HG03103 (cell line): ENCODE results near the gene KIAA1328.
"Not testable (repeated sequence)": the region's sequence is repeated elsewhere in the genome, so short reads cannot be mapped to it uniquely, and the experiment has no call there.

Experiments
- ATAC-seq: cut with Tn5 transposase; IDR thresholded peaks from one replicate; pipeline ENCODE4 v1.9.1; 2021; ENCODE audit warnings: low read depth; ENCODE audit not compliant: unreplicated experiment

Gene KIAA1328

GRCh38 chr18:36879796-36880195 lies 50.9 kb downstream of the KIAA1328 start:
- ATAC-seq = not testable (repeated sequence)

- ATAC-seq = no peak
These were observed 57.1 kb downstream of the KIAA1328 start for GRCh38 chr18:36885981-36886380.

- no peak for ATAC-seq
These were observed 58.2 kb downstream of the KIAA1328 start for GRCh38 chr18:36887114-36887513.

GRCh38 chr18:36887864-36888263 lies 58.9 kb downstream of the KIAA1328 start:
- no peak for ATAC-seq

GRCh38 chr18:36888778-36889177 lies 59.9 kb downstream of the KIAA1328 start:
- ATAC-seq = no peak

- ATAC-seq = no peak
These were observed 60.4 kb downstream of the KIAA1328 start for GRCh38 chr18:36889321-36889720.

GRCh38 chr18:36889742-36890141 lies 60.8 kb downstream of the KIAA1328 start:
- no peak for ATAC-seq

GRCh38 chr18:36890598-36890997 lies 61.7 kb downstream of the KIAA1328 start:
- ATAC-seq = no peak

GRCh38 chr18:36893227-36893626 lies 64.3 kb downstream of the KIAA1328 start:
- ATAC-seq = no peak

- no peak for ATAC-seq
These were observed 66.7 kb downstream of the KIAA1328 start for GRCh38 chr18:36895606-36896005.

GRCh38 chr18:36897253-36897652 lies 68.3 kb downstream of the KIAA1328 start:
- no peak for ATAC-seq

GRCh38 chr18:36899289-36899688 lies 70.4 kb downstream of the KIAA1328 start:
- ATAC-seq = no peak

- ATAC-seq = no peak
These were observed 71.5 kb downstream of the KIAA1328 start for GRCh38 chr18:36900466-36900865.

- ATAC-seq = no peak
These were observed 72.4 kb downstream of the KIAA1328 start for GRCh38 chr18:36901277-36901701.

GRCh38 chr18:36903215-36903928 lies 74.4 kb downstream of the KIAA1328 start:
- ATAC-seq = no peak

- no peak for ATAC-seq
These were observed 76.6 kb downstream of the KIAA1328 start for GRCh38 chr18:36905571-36905970.

GRCh38 chr18:36909282-36909681 lies 80.4 kb downstream of the KIAA1328 start:
- not testable (repeated sequence) for ATAC-seq

- no peak for ATAC-seq
These were observed 84.0 kb downstream of the KIAA1328 start for GRCh38 chr18:36912887-36913286.

- ATAC-seq = no peak
These were observed 89.0 kb downstream of the KIAA1328 start for GRCh38 chr18:36917907-36918306.

GRCh38 chr18:36929601-36930000 lies 100.7 kb downstream of the KIAA1328 start:
- no peak for ATAC-seq

GRCh38 chr18:36931106-36931505 lies 102.2 kb downstream of the KIAA1328 start:
- no peak for ATAC-seq

GRCh38 chr18:36933552-36933951 lies 104.6 kb downstream of the KIAA1328 start:
- ATAC-seq = no peak

- ATAC-seq = no peak
These were observed 106.0 kb downstream of the KIAA1328 start for GRCh38 chr18:36934884-36935283.
